Left renal pelvis (tissue), 4 donors: ENCODE data around the gene ATP9A. TPM values are rescaled to one million over a fixed set of nuclear protein-coding genes. Genes with fewer than 3 reads are reported as not detected.
"Not testable (repeated sequence)": the region's sequence is repeated elsewhere in the genome, so short reads cannot be mapped to it uniquely, and the experiment has no call there.

Source experiments
- DNase-seq, 4 donors: peaks; one replicate each; pipeline ENCODE4 v3.0.0-alpha.2; 2013; ENCODE audit warnings: low read depth in 4 of 4, low spot score in 3 of 4
- polyA plus RNA-seq, 4 donors: library from polyadenylated mRNA; unstranded; fragments of 120-200 nt; gene quantifications; one replicate each; pipeline ENCODE4 v1.2.1, GENCODE V29; 2013; ENCODE audit not compliant: insufficient read length in 4 of 4

Gene ATP9A
- polyA plus RNA-seq, 4 donors, result 36.7 to 63.6 (median 60.3) TPM

DNA sequence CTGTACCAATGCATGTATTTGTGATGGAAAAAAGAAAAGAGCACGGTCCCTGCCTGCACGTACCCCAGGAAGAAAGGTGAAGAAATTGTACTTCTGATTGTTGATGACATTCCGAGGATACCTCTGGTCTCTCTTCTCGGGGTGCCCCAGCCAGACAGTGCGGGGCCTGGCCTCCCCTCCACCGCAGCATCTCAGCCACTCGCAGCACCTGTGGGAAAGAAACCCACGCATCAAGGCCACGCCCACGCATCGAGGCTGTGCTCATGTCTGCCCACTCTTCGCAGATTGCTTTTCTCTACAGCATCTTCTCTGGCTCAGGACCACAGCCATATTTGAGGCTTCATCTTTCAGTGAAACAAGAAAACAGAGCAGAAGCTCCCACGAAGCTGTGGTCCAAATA, 38.4 kb downstream of the ATP9A start:
- no peak for DNase-seq

DNA sequence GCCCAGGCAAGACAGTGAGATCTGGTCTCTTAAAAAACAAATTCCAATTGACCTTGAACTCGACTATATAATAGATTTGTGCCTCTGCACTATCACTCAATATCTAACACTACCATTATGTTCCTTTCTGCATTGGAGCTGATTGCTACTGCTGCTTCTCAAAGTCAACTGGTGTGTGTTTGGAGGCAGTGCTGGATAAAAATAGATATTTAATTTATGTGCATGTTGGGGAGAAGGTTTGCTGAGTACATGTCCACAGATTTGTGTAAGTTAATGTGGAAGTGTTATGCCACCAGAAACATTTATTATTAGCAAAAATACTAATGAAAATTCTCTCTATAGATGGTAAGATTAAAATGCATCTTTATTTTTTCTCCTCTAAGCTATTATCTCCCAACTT, 39.5 kb downstream of the ATP9A start:
- DNase-seq, result no peak

DNA sequence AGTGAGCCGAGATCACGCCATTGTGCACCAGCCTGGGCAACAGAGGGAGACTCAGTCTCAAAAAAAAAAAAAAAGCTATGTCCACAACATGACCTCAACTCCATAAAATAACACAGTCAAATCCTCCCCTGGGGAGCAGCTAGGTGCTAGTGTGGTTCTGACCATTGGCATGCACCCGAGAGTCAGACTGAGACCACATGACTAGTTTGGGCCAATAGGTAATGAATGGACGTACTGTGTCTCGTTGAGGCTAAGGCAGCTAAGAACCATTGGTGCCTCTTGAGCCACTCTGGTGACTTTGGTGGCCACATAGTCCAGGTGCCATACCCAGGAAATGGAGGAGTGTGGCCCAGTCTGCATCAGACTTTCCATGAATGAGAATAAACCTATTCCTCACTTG, 40.3 kb downstream of the ATP9A start:
- DNase-seq, result no peak

DNA sequence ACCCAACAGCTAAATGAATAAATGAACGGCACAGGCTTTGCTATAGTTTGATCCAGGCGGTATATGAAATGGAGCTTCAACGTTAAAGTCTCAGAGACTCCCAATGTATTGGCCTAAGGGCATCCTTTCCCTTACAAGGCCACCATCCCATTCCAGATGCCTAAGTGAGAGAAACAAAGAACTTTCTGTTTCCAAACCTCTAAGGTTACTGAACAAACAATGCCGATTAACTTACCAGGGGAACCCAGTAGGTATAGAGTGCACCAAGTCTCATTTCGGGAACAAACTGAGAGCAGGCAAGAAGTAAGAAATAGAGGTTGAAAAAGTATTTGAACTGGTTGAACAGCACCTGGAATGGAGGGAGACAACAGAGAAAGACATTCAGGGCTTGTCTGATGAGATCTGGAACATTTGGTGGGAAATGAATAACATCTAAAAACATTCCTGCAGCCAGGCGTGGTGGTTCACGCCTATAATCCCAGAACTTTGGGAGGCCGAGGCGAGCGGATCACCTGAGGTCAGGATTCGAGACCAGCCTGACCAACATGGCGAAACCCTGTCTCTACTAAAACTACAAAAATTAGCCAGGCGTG, 42.5 kb downstream of the ATP9A start:
- no peak for DNase-seq

- not testable (repeated sequence) for DNase-seq
These were observed 45.2 kb downstream of the ATP9A start for GRCh38 chr20:51723026-51723425.

DNA sequence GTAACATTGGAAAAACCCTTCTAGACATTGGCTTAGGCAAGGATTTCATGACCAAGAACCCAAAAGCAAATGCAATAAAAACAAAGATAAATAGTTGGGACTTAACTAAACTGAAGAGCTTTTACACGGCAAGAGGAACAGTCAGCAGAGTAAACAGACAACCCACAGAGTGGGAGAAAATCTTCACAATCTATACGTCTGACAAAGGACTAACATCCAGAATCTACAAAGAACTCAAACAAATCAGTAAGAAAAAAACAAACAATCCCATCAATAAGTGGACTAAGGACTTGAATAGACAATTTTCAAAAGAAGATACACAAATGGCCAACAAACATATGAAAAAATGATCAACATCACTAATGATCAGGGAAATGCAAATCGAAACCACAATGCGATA, 45.9 kb downstream of the ATP9A start:
- not testable (repeated sequence) for DNase-seq

DNA sequence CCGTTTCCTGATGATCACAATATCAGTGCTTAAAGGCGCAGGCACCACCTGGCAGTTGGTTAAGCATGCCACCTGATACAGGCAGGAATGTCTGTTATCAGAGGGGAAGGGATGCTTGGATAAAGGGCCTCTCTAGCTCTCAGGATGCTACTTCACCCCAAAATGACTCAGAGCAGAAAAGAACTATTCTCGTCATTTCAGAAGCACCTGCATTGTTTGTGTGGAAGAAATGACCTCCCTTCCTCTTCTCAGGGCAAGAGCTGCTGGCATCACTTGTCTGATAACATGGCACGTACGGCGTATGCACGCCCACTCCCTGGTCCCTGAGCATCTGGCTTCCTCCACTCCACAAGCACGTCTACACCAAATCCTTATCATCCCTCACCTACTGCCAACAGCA, 47.3 kb downstream of the ATP9A start:
- no peak for DNase-seq

DNA sequence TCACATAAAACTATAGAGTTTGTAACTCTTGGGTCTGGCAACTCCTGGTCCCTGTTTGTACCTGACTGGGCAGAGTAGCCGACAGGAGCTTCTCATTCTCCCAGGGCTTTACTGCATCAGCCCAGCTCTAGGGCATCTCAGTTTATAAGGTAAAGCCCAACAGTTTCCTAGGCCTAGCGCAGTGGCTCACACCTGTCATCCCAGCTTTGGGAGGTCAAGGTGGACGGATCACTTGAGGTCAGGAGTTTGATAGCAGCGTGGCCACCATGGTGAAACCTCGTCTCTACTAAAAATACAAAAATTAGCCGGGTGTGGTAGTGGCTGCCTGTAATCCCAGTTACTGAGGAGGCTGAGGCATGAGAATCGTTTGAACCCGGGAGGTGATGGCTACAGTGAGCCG, 47.8 kb downstream of the ATP9A start:
- DNase-seq, result no peak

DNA sequence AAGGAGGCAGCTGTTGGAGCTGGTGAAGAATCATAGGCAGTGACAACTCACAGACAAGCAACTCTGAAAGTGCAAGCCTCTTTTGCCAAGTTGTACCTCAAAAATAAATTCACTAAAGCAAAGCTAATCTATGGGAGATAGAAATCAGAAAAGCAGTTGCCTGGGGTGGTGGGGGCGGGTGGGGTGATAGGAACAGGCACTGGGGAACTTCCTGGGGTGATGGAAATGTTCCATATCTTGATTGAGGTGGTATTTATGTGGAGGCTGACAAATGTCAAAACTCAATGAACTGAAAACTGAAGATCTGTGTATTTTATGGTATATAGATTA, 52.4 kb downstream of the ATP9A start:
- no peak for DNase-seq

DNA sequence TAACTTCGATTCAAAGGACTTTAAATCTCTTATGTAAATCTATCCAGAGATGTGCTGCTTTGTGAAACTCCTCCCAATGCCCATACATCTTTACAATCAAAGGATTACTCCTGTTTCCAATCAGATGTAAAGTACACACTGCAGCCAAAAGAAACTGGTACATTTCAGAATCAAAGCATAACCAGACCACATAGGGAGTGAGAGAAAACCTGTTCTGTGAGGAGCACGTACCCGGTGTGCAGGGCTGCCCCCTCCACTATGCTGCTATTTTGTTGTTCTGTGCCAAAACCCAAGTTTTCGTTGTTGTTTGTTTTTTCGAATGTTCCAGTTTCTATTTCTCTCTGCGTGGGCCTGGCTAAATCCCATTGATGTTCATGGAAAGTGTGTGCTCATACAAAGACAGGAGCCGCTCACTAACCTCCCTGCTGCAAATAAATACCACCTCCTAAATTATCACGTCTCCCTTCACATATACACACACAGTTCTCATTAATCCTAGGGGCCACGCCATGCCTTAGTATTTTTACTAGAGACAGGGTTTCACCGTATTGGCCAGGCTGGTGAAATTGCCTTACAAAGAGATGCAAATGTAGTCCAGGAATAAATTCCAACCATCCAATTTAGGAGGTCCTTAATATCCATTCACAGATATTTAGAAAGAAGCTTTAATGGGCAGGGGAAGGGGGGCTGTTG, 52.9 kb downstream of the ATP9A start:
- no peak for DNase-seq

GRCh38 chr20:51713213-51713598, 55.0 kb downstream of the ATP9A start:
- no peak for DNase-seq

DNA sequence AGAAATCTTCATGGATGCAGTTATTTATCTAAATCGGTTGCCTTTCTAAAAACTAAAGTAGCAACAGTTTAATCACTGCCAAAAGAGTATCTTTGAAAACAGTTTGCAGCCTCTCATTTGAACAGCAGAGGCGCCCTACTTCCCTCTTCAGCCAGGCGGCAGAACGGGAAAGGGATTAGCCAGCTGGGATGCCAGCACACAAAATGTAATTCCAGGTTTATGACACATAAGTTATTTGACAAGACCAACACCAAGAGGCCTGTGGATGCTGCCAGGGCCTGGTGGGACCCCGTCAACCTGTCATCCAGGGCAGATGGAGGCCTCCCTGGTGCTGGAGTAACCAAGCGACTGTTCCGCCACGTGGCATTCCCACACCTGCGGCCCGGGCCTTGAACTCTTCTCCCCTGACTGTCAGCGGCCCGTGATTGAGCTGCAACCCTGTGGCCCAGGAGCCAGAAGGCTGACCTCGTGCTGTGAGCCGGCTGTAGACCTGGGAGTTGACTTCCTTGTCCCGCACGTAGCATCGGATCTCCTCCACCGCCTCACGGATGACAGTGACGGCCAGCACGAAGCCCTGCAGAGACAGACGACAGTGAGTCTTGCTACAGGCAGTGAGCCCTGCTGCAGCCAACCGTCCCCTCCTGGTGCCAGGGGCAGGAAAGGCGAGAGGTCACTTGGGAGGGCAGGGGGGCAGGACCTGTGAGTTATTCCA, 55.5 kb downstream of the ATP9A start:
- DNase-seq, result no peak

GRCh38 chr20:51711426-51711825, 56.8 kb downstream of the ATP9A start:
- no peak for DNase-seq

- DNase-seq, result no peak
These were observed 57.8 kb downstream of the ATP9A start for GRCh38 chr20:51710361-51710894.

DNA sequence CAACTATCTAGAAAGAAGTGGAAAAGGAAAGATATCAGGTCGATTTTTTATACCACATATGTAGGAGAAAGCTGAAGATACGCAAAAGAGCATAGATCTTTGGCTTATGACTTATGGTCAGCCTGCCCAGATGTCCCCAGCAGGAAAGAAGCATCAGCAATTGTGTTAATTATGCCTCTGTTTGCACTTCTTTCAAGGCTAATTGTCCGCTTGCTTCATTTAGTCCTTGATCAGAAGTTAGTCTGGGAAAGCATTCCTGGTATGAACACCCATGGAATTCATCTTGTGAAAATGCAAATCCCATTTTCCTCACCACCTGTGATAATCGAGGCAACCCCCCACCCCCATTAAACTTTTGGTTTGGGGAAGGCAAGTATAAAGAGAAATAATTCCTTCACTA, 62.8 kb downstream of the ATP9A start:
- DNase-seq, result no peak

- no peak for DNase-seq
These were observed 64.5 kb downstream of the ATP9A start for GRCh38 chr20:51703400-51704287.

GRCh38 chr20:51702556-51702955, 65.6 kb downstream of the ATP9A start:
- DNase-seq, result no peak

DNA sequence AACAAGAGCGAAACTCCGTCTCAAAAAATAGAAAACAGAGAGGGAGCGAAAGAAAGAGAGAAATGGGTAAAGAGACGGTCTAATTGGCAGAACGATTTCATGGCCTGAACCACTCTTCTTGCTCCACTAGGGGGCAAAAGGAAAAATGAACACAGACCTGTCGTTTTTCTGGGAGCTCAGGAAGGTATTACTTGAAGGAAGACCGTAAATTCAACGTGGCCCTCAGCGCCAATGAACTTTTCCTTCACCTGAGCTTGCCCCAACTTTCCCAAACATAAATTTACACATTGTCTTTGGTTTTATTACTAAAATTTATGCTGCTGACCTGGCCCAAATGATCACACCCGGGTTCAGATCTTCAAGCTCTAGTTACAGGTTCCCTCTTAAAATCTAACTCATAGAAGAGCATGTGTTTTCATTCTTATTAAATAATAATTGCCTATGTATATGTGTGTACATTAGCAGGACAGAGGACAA, 67.3 kb downstream of the ATP9A start:
- no peak for DNase-seq

- no peak for DNase-seq
These were observed 69.9 kb downstream of the ATP9A start for GRCh38 chr20:51698252-51698651.

GRCh38 chr20:51697096-51697826, 70.9 kb downstream of the ATP9A start:
- DNase-seq, result no peak
